H54 (cell line): ENCODE measurements around the gene IFTAP.
"Not testable (repeated sequence)": the region's sequence is repeated elsewhere in the genome, so short reads cannot be mapped to it uniquely, and the experiment has no call there.

Experiments used
- DNase-seq: peaks from one replicate; pipeline ENCODE4 v3.0.0; 2011; ENCODE audit warnings: low spot score, mixed read lengths; ENCODE audit not compliant: insufficient read length
- FAIRE-seq: peaks from 3 replicates; lab custom pipeline; 2011; peaks lifted over from hg19 to GRCh38; lab: Jason Lieb, UNC
- POLR2A ChIP-seq: IDR thresholded peaks from 2 replicates; pipeline ENCODE4 v1.6.1; 2011; ENCODE audit warnings: low read depth, mild to moderate bottlenecking, low read length

IFTAP gene

GRCh38 chr11:36594316-36594989 is at the start of gene IFTAP:
TSS of gene IFTAP (plus strand) at chr11:36594502. CDS start at chr11:36610104, 15,602 bp downstream.
- TF ChIP-seq POLR2A: peak; percentile 34; the same call in 1 of the 2 replicates
- DNase-seq (peak; percentile 74), FAIRE-seq (peak; percentile 99)

- FAIRE-seq (peak; percentile 60), DNase-seq (no peak)
- TF ChIP-seq POLR2A: no peak
These were observed 43.8 kb upstream of the IFTAP start for GRCh38 chr11:36550385-36551115.

GRCh38 chr11:36557390-36557789 is 36.9 kb upstream of the IFTAP start:
- not testable (repeated sequence) for DNase-seq, FAIRE-seq

- FAIRE-seq (no peak), DNase-seq (no peak)
- TF ChIP-seq POLR2A: no peak
These were observed 36.3 kb upstream of the IFTAP start for GRCh38 chr11:36557991-36558390.

GRCh38 chr11:36558571-36559413 is 35.5 kb upstream of the IFTAP start:
- FAIRE-seq: peak; percentile 27
- DNase-seq: no peak
- TF ChIP-seq POLR2A: no peak

GRCh38 chr11:36564376-36565030 is 29.8 kb upstream of the IFTAP start:
- DNase-seq: no peak
- peak; percentile 36 for FAIRE-seq
- TF ChIP-seq POLR2A: no peak

GRCh38 chr11:36565031-36565610 is 29.2 kb upstream of the IFTAP start:
- DNase-seq (no peak), FAIRE-seq (no peak)
- no peak for TF ChIP-seq POLR2A

- TF ChIP-seq POLR2A: no peak
- FAIRE-seq (no peak), DNase-seq (no peak)
These were observed 27.8 kb upstream of the IFTAP start for GRCh38 chr11:36566407-36567053.

GRCh38 chr11:36567694-36568093 is 26.6 kb upstream of the IFTAP start, which contains the start of gene RAG1:
TSS of gene RAG1 (plus strand) at chr11:36568007. CDS start at chr11:36573305, 5,298 bp downstream.
- DNase-seq: no peak
- no peak for TF ChIP-seq POLR2A
- FAIRE-seq: no peak

GRCh38 chr11:36569095-36569494 is 25.2 kb upstream of the IFTAP start:
- DNase-seq: no peak
- FAIRE-seq: no peak
- TF ChIP-seq POLR2A: no peak

GRCh38 chr11:36574486-36574885 is 19.8 kb upstream of the IFTAP start:
- TF ChIP-seq POLR2A: no peak
- FAIRE-seq (no peak), DNase-seq (no peak)

- FAIRE-seq (no peak), DNase-seq (no peak)
- no peak for TF ChIP-seq POLR2A
These were observed 16.9 kb upstream of the IFTAP start for GRCh38 chr11:36577373-36577772.
